Measurements from ENCODE around the gene MOB3B. TPM values are rescaled to one million over a fixed set of nuclear protein-coding genes. Genes with fewer than 3 reads are reported as not detected.

Gene MOB3B
- total and polyA plus RNA-seq, 11 donors, result 0.42 to 2.8 (median 1.8) TPM

DNA sequence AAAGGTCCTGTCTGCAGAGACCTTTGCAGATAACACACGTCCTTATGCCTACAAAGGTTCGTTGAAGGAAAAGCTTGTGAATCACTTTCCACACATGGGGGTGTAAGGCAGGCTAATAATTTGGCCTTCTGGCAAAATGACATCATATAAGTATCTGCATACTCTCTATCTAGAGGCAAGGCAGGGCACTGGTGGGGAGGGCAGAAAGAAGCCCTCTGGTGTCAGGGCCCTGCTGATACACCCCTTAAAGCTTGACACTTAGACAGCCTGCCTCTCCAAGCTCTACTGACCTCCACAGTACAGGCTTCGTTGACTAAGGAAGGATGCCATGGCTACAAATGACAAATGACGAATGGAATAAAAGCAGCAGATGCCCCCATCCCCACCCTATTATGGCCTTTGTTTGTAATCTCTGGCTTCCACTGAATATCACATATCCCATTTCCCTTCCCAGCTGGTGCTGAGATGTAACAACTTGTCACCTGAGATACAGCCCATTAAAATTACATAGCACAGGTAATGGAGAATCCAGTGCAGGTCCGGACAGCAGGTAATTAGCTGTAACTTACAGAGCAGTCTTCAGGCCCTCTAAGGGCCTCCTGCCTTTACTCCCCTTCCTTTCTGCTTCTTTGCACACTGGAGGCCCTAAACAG is 82.5 kb downstream of the MOB3B start:
- Histone ChIP-seq H3K27ac (no peak overlapping the region), H3K4me3 (no peak overlapping the region), H3K27me3 (no peaks in the 10 kb centered on the region), H3K4me1 (peaks cover 0 to 14% (median 4%) of the 10 kb centered on the region in 12 donors), H3K9me3 (no peaks in the 10 kb centered on the region), H3K36me3 (no peaks in the 10 kb centered on the region)
- DNase-seq (no peak), ATAC-seq (no peak)
- intact Hi-C loops (cut with DNase I), result no loop called here
- WGBS, 4 donors, result 74 to 80% (median 76%) methylated on average over 5 of the region's 5 CpGs
- TF ChIP-seq POLR2A (IDR thresholded peaks at IDR 0.05), result no peak
- TF ChIP-seq, protein P1, sequence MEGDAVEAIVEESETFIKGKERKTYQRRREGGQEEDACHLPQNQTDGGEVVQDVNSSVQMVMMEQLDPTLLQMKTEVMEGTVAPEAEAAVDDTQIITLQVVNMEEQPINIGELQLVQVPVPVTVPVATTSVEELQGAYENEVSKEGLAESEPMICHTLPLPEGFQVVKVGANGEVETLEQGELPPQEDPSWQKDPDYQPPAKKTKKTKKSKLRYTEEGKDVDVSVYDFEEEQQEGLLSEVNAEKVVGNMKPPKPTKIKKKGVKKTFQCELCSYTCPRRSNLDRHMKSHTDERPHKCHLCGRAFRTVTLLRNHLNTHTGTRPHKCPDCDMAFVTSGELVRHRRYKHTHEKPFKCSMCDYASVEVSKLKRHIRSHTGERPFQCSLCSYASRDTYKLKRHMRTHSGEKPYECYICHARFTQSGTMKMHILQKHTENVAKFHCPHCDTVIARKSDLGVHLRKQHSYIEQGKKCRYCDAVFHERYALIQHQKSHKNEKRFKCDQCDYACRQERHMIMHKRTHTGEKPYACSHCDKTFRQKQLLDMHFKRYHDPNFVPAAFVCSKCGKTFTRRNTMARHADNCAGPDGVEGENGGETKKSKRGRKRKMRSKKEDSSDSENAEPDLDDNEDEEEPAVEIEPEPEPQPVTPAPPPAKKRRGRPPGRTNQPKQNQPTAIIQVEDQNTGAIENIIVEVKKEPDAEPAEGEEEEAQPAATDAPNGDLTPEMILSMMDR (IDR thresholded peaks at IDR 0.05), result no peak

GRCh38 chr9:27445688-27446087 is 83.9 kb downstream of the MOB3B start:
- no peaks in the 10 kb centered on the region for H3K9me3 ChIP-seq

DNA sequence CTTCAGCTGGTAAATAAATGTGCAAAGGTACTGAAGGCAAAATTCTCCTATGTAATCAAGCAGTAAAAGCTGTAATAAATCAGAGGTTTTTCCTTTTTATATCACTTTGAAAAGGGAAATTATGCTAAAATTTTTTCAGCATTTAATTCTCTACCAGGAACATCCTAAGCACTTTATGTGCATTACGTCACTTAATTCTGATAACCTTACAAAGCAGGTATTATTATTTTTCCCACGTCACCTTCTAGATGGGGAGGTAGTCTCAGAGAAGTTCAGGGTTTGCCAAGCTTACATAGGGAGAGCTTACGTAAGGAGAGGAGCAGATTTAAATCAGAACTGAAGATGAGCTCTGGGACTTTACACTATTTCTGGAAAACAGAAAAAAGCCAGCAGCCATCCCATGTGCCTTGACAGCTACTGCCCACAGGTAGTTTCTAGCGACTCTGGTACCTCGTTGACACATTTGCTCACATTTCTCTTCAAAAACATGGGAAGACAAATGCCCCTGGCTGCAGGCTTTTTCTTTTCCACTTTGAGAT is 84.5 kb downstream of the MOB3B start:
- TF ChIP-seq, protein P1 (IDR thresholded peaks at IDR 0.05), result no peak
- TF ChIP-seq POLR2A (IDR thresholded peaks at IDR 0.05), result no peak
- ATAC-seq, result no peak
- Histone ChIP-seq H3K36me3 (no peaks in the 10 kb centered on the region), H3K9me3 (no peaks in the 10 kb centered on the region), H3K27me3 (no peaks in the 10 kb centered on the region), H3K4me3 (no peak overlapping the region), H3K27ac (no peak overlapping the region), H3K4me1 (no peaks in the 10 kb centered on the region)
- no peak for DNase-seq
- WGBS, 4 donors, result 90 to 95% (median 93%) methylated on average over 5 of the region's 5 CpGs
- intact Hi-C loops (cut with DNase I), result no loop called here

More at GRCh38 chr9:27445688-27446087, 83.9 kb downstream of the MOB3B start:
- no peak overlapping the region for H3K4me3 ChIP-seq
- no peaks in the 10 kb centered on the region for H3K36me3 ChIP-seq
- intact Hi-C loops (cut with DNase I), result no loop called here
- TF ChIP-seq POLR2A (IDR thresholded peaks at IDR 0.05), result no peak
- TF ChIP-seq, protein P1 (IDR thresholded peaks at IDR 0.05), result no peak
- H3K27ac ChIP-seq, result no peak overlapping the region
- ATAC-seq (no peak), DNase-seq (no peak)
- H3K4me1 ChIP-seq, result peaks cover 0 to 2% (median 0%) of the 10 kb centered on the region in 12 donors
- no peaks in the 10 kb centered on the region for H3K27me3 ChIP-seq
- 77 to 87% (median 81%) methylated on average over 6 of the region's 6 CpGs for WGBS, 4 donors

DNA sequence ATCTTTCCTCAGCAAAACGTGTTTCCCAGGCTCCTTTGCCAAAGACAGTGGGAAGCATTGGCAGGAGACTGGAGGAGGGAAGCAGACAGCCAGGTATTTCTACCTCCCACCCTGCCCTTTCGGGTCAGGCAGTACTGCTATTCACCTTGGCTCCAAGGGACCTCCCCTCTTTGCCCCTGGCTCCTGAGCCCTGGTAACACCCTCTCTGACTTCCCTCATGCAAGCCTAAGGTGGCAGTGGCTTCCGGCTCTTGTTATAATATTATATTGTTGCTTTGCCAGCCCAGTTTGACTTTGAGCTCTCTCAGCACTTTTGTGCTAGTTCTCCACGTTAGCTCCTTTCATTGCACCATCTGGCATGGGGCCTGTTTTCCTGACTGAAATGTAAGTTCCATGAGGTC is 87.2 kb downstream of the MOB3B start:
- Histone ChIP-seq H3K4me1 (peaks cover 0 to 14% (median 5%) of the 10 kb centered on the region in 12 donors), H3K27me3 (no peaks in the 10 kb centered on the region), H3K27ac (no peak overlapping the region), H3K9me3 (no peaks in the 10 kb centered on the region), H3K4me3 (no peak overlapping the region), H3K36me3 (no peaks in the 10 kb centered on the region)
- no peak for TF ChIP-seq POLR2A (IDR thresholded peaks at IDR 0.05)
- TF ChIP-seq, protein P1 (IDR thresholded peaks at IDR 0.05), result no peak
- ATAC-seq (no peak), DNase-seq (no peak)
- WGBS, 4 donors, result 75 to 81% (median 80%) methylated on average over 4 of the region's 4 CpGs
- intact Hi-C loops (cut with DNase I), result no loop called here
